WTC11 (cell line): ENCODE data around the gene LAMTOR4. TPM values are rescaled to one million over a fixed set of nuclear protein-coding genes. Genes with fewer than 3 reads are reported as not detected.

Experiments used
- CBFB ChIP-seq: sonication (generic); formaldehyde crosslinking; IDR thresholded peaks from 2 replicates; pipeline ENCODE4 v1.8.1; 2022; ENCODE audit warnings: mild to moderate bottlenecking, low read depth, missing genetic modification reagents
- E2F4 ChIP-seq: sonication (generic); formaldehyde crosslinking; IDR thresholded peaks from 2 replicates; pipeline ENCODE4 v1.8.1; 2022; ENCODE audit warnings: low read depth, mild to moderate bottlenecking, moderate library complexity, missing genetic modification reagents, borderline replicate concordance
- EMX1 ChIP-seq: fragments of 250-450 bp; sonication (Bioruptor Pico); IDR thresholded peaks from 2 replicates; pipeline ENCODE4 v1.8.0; 2021; ENCODE audit warnings: mild to moderate bottlenecking
- ESRRA ChIP-seq: sonication (generic); formaldehyde crosslinking; IDR thresholded peaks from 2 replicates; pipeline ENCODE4 v1.8.1; 2022; ENCODE audit warnings: mild to moderate bottlenecking, missing genetic modification reagents, borderline replicate concordance
- ETV6 ChIP-seq: sonication (generic); formaldehyde crosslinking; IDR thresholded peaks from 2 replicates; pipeline ENCODE4 v1.8.1; 2022; ENCODE audit warnings: mild to moderate bottlenecking, missing genetic modification reagents
- IRF2 ChIP-seq: sonication (generic); formaldehyde crosslinking; IDR thresholded peaks from 2 replicates; pipeline ENCODE4 v1.8.0; 2022; ENCODE audit warnings: low read depth, missing genetic modification reagents, borderline replicate concordance
- JAZF1 ChIP-seq: fragments of 250-450 bp; sonication (Bioruptor Pico); IDR thresholded peaks from 2 replicates; pipeline ENCODE4 v1.9.0; 2021; ENCODE audit warnings: moderate library complexity, mild to moderate bottlenecking, inconsistent platforms
- NR1H2 ChIP-seq: sonication (generic); formaldehyde crosslinking; IDR thresholded peaks from 2 replicates; pipeline ENCODE4 v1.9.0; 2021; ENCODE audit warnings: mild to moderate bottlenecking, moderate library complexity, missing genetic modification reagents
- NR3C1 ChIP-seq: sonication (generic); formaldehyde crosslinking; conservative IDR thresholded peaks from 2 replicates; pipeline ENCODE4 v1.8.1; 2023; ENCODE audit warnings: low read depth, mild to moderate bottlenecking, missing genetic modification reagents
- OVOL2 ChIP-seq: fragments of 250-450 bp; sonication (Bioruptor Pico); IDR thresholded peaks from 2 replicates; pipeline ENCODE4 v1.9.0; 2021; ENCODE audit warnings: mild to moderate bottlenecking, borderline replicate concordance
- PRRX2 ChIP-seq: fragments of 250-450 bp; sonication (Bioruptor Pico); IDR thresholded peaks from 2 replicates; pipeline ENCODE4 v1.8.0; 2021; ENCODE audit warnings: mild to moderate bottlenecking
- SMAD3 ChIP-seq: sonication (generic); formaldehyde crosslinking; IDR thresholded peaks from 2 replicates; pipeline ENCODE4 v1.8.0; 2022; ENCODE audit warnings: missing genetic modification reagents, mild to moderate bottlenecking, borderline replicate concordance
- SMAD4 ChIP-seq: sonication (generic); formaldehyde crosslinking; IDR thresholded peaks from 2 replicates; pipeline ENCODE4 v1.8.0; 2022; ENCODE audit warnings: mild to moderate bottlenecking, missing genetic modification reagents
- TEAD4 ChIP-seq: sonication (generic); formaldehyde crosslinking; IDR thresholded peaks from 2 replicates; pipeline ENCODE4 v1.8.0; 2022; ENCODE audit warnings: mild to moderate bottlenecking, missing genetic modification reagents
- TP53 ChIP-seq: sonication (generic); formaldehyde crosslinking; IDR thresholded peaks from 2 replicates; pipeline ENCODE4 v1.8.1; 2023; ENCODE audit warnings: mild to moderate bottlenecking, missing genetic modification reagents
- ZNF121 ChIP-seq: sonication (generic); formaldehyde crosslinking; IDR thresholded peaks from 2 replicates; pipeline ENCODE4 v1.8.0; 2023; ENCODE audit warnings: missing genetic modification reagents
- ZNF219 ChIP-seq: sonication (generic); formaldehyde crosslinking; IDR thresholded peaks from 2 replicates; pipeline ENCODE4 v1.8.0; 2023; ENCODE audit warnings: missing genetic modification reagents, mild to moderate bottlenecking, borderline replicate concordance
- ZNF281 ChIP-seq: sonication (generic); formaldehyde crosslinking; IDR thresholded peaks from 2 replicates; pipeline ENCODE4 v1.8.0; 2023; ENCODE audit warnings: mild to moderate bottlenecking, missing genetic modification reagents
- ZNF532 ChIP-seq: fragments of 250-450 bp; sonication (Bioruptor Pico); IDR thresholded peaks from 2 replicates; pipeline ENCODE4 v1.9.0; 2021; ENCODE audit warnings: mild to moderate bottlenecking, borderline replicate concordance
- total RNA-seq: library from RNA; stranded (reverse); gene quantifications from 3 replicates; pipeline ENCODE4 v1.2.3, GENCODE V29; 2021
- TF ChIP-seq, protein P1 (sequence below): fragments of 250-450 bp; sonication (Bioruptor Pico); IDR thresholded peaks from 2 replicates; pipeline ENCODE4 v1.9.0; 2021; ENCODE audit warnings: mild to moderate bottlenecking
- TF ChIP-seq, protein P2 (sequence below): sonication (generic); formaldehyde crosslinking; IDR thresholded peaks from 2 replicates; pipeline ENCODE4 v1.8.1; 2022; ENCODE audit warnings: low read depth, missing genetic modification reagents, borderline replicate concordance
- TF ChIP-seq, protein P3 (sequence below): sonication (generic); formaldehyde crosslinking; IDR thresholded peaks from 2 replicates; pipeline ENCODE4 v1.8.1; 2022; ENCODE audit warnings: missing genetic modification reagents, borderline replicate concordance
- TF ChIP-seq, protein P4 (sequence below): sonication (generic); formaldehyde crosslinking; IDR thresholded peaks from 2 replicates; pipeline ENCODE4 v1.8.1; 2023; ENCODE audit warnings: mild to moderate bottlenecking, missing genetic modification reagents, borderline replicate concordance

LAMTOR4 gene
- total RNA-seq, 1 experiment from 2014 or later = 199 TPM

GRCh38 chr7:100100420-100101015 is 48.2 kb upstream of the LAMTOR4 start (continued):
- TF ChIP-seq, protein P1, sequence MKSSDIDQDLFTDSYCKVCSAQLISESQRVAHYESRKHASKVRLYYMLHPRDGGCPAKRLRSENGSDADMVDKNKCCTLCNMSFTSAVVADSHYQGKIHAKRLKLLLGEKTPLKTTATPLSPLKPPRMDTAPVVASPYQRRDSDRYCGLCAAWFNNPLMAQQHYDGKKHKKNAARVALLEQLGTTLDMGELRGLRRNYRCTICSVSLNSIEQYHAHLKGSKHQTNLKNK (CRISPR knock-in tag) = peak; percentile 18; the same call in 1 of the 2 replicates
- TF ChIP-seq ZNF219 (CRISPR knock-in tag) = no peak
- no peak for TF ChIP-seq NR3C1 (CRISPR knock-in tag)
- TF ChIP-seq SMAD4 = no peak
- peak; percentile 52; the same call in 1 of the 2 replicates for TF ChIP-seq TEAD4
- TF ChIP-seq JAZF1 (CRISPR knock-in tag) = no peak
- peak; percentile 11; the same call in 1 of the 2 replicates for TF ChIP-seq ETV6
- TF ChIP-seq PRRX2 (CRISPR knock-in tag) = 0 out of 2 replicates have a peak, but pooled peaks have one; percentile 68
- TF ChIP-seq, protein P2, sequence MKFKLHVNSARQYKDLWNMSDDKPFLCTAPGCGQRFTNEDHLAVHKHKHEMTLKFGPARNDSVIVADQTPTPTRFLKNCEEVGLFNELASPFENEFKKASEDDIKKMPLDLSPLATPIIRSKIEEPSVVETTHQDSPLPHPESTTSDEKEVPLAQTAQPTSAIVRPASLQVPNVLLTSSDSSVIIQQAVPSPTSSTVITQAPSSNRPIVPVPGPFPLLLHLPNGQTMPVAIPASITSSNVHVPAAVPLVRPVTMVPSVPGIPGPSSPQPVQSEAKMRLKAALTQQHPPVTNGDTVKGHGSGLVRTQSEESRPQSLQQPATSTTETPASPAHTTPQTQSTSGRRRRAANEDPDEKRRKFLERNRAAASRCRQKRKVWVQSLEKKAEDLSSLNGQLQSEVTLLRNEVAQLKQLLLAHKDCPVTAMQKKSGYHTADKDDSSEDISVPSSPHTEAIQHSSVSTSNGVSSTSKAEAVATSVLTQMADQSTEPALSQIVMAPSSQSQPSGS = 0 out of 2 replicates have a peak, but pooled peaks have one; percentile 7
- no peak for TF ChIP-seq CBFB (CRISPR knock-in tag)
- TF ChIP-seq, protein P3, sequence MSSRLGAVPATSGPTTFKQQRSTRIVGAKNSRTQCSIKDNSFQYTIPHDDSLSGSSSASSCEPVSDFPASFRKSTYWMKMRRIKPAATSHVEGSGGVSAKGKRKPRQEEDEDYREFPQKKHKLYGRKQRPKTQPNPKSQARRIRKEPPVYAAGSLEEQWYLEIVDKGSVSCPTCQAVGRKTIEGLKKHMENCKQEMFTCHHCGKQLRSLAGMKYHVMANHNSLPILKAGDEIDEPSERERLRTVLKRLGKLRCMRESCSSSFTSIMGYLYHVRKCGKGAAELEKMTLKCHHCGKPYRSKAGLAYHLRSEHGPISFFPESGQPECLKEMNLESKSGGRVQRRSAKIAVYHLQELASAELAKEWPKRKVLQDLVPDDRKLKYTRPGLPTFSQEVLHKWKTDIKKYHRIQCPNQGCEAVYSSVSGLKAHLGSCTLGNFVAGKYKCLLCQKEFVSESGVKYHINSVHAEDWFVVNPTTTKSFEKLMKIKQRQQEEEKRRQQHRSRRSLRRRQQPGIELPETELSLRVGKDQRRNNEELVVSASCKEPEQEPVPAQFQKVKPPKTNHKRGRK (CRISPR knock-in tag) = no peak
- no peak for TF ChIP-seq TP53 (CRISPR knock-in tag)
- 0 out of 2 replicates have a peak, but pooled peaks have one; percentile 29 for TF ChIP-seq ZNF281
- no peak for TF ChIP-seq E2F4 (CRISPR knock-in tag)
- TF ChIP-seq NR1H2 = no peak
- TF ChIP-seq ZNF532 (CRISPR knock-in tag) = no peak; the same call in 1 of the 2 replicates
- no peak for TF ChIP-seq IRF2 (CRISPR knock-in tag)
- 0 out of 2 replicates have a peak, but pooled peaks have one; percentile 63 for TF ChIP-seq SMAD3 (CRISPR knock-in tag)
- TF ChIP-seq ESRRA (CRISPR knock-in tag) = no peak
- peak; percentile 78; the same call in 1 of the 2 replicates for TF ChIP-seq EMX1 (CRISPR knock-in tag)
- TF ChIP-seq OVOL2 (CRISPR knock-in tag) = peak; percentile 53; the same call in 1 of the 2 replicates
- TF ChIP-seq ZNF121 = no peak
- TF ChIP-seq, protein P4, sequence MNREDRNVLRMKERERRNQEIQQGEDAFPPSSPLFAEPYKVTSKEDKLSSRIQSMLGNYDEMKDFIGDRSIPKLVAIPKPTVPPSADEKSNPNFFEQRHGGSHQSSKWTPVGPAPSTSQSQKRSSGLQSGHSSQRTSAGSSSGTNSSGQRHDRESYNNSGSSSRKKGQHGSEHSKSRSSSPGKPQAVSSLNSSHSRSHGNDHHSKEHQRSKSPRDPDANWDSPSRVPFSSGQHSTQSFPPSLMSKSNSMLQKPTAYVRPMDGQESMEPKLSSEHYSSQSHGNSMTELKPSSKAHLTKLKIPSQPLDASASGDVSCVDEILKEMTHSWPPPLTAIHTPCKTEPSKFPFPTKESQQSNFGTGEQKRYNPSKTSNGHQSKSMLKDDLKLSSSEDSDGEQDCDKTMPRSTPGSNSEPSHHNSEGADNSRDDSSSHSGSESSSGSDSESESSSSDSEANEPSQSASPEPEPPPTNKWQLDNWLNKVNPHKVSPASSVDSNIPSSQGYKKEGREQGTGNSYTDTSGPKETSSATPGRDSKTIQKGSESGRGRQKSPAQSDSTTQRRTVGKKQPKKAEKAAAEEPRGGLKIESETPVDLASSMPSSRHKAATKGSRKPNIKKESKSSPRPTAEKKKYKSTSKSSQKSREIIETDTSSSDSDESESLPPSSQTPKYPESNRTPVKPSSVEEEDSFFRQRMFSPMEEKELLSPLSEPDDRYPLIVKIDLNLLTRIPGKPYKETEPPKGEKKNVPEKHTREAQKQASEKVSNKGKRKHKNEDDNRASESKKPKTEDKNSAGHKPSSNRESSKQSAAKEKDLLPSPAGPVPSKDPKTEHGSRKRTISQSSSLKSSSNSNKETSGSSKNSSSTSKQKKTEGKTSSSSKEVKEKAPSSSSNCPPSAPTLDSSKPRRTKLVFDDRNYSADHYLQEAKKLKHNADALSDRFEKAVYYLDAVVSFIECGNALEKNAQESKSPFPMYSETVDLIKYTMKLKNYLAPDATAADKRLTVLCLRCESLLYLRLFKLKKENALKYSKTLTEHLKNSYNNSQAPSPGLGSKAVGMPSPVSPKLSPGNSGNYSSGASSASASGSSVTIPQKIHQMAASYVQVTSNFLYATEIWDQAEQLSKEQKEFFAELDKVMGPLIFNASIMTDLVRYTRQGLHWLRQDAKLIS (CRISPR knock-in tag) = no peak
